ENCODE data around the gene BNIP3. TPM values are rescaled to one million over a fixed set of nuclear protein-coding genes. Genes with fewer than 3 reads are reported as not detected.

Gene BNIP3
- total and polyA plus RNA-seq, 2 of the 8 experiments (the other 6 are each of a cell fraction or from before 2014, with no cell fraction given) = 25.8 to 58.9 TPM

- TF ChIP-seq, protein P1, sequence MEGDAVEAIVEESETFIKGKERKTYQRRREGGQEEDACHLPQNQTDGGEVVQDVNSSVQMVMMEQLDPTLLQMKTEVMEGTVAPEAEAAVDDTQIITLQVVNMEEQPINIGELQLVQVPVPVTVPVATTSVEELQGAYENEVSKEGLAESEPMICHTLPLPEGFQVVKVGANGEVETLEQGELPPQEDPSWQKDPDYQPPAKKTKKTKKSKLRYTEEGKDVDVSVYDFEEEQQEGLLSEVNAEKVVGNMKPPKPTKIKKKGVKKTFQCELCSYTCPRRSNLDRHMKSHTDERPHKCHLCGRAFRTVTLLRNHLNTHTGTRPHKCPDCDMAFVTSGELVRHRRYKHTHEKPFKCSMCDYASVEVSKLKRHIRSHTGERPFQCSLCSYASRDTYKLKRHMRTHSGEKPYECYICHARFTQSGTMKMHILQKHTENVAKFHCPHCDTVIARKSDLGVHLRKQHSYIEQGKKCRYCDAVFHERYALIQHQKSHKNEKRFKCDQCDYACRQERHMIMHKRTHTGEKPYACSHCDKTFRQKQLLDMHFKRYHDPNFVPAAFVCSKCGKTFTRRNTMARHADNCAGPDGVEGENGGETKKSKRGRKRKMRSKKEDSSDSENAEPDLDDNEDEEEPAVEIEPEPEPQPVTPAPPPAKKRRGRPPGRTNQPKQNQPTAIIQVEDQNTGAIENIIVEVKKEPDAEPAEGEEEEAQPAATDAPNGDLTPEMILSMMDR (IDR thresholded peaks at IDR 0.05; ENCODE audit: control extremely low read depth in 1 of 3, insufficient read depth in 1 of 3, low read depth in 1 of 3, low read length in 3 of 3) = no peak
- TF ChIP-seq EGR1 (IDR thresholded peaks at IDR 0.05; ENCODE audit: borderline replicate concordance, low read depth, low read length) = no peak
- TF ChIP-seq NRF1 (IDR thresholded peaks at IDR 0.05; ENCODE audit: low read depth, low read length) = no peak
- no peak for TF ChIP-seq SP1 (IDR thresholded peaks at IDR 0.05; ENCODE audit: low read depth, low read length)
- no peak for TF ChIP-seq CHD1 (IDR thresholded peaks at IDR 0.05; ENCODE audit: low read depth, low read length)
- no peak for TF ChIP-seq POLR2A (IDR thresholded peaks at IDR 0.05; ENCODE audit: control extremely low read depth in 1 of 2, low read depth in 2 of 2, low read length in 2 of 2)
- TF ChIP-seq ASH2L (IDR thresholded peaks at IDR 0.05; ENCODE audit: low read length) = no peak
- no peak for TF ChIP-seq RXRA (IDR thresholded peaks at IDR 0.05; ENCODE audit: insufficient read depth, low read depth, low read length)
- TF ChIP-seq SIX5 (IDR thresholded peaks at IDR 0.05; ENCODE audit: low read depth, low read length) = no peak
Observed at GRCh38 chr10:131947631-131948347, 33.9 kb downstream of the BNIP3 start (continued).
